SK-N-SH treated with all-trans-retinoic acid at 6 μM for 48 hours (cell line): ENCODE results near the gene TBX19.

Experiments used
- ATAC-seq: fragments of 200-7000 bp; cut with Tn5 transposase; 3 replicates; pipeline ENCODE4 v1.9.1; 2020; ENCODE audit warnings: mild to moderate bottlenecking, moderate library complexity
- BACH2 ChIP-seq: fragments of 250-450 bp; sonication (Bioruptor Pico); IDR thresholded peaks from 2 replicates; pipeline ENCODE4 v1.9.0; 2021; ENCODE audit warnings: mild to moderate bottlenecking, borderline replicate concordance
- ESRRG ChIP-seq: fragments of 250-450 bp; sonication (Bioruptor Pico); IDR thresholded peaks from 2 replicates; pipeline ENCODE4 v1.6.1; 2021; ENCODE audit warnings: mild to moderate bottlenecking
- GLIS3 ChIP-seq: fragments of 250-450 bp; sonication (Bioruptor Pico); IDR thresholded peaks from 2 replicates; pipeline ENCODE4 v1.5.0; 2020; ENCODE audit warnings: mild to moderate bottlenecking, moderate library complexity
- ISL1 ChIP-seq: fragments of 250-450 bp; sonication (Bioruptor Pico); IDR thresholded peaks from 2 replicates; pipeline ENCODE4 v2.1.2; 2022; ENCODE audit warnings: mild to moderate bottlenecking, moderate library complexity
- OSR1 ChIP-seq: fragments of 250-450 bp; sonication (Bioruptor Pico); IDR thresholded peaks from 2 replicates; pipeline ENCODE4 v1.8.0; 2022; ENCODE audit warnings: moderate library complexity, mild to moderate bottlenecking, inconsistent platforms
- POU6F1 ChIP-seq: fragments of 250-450 bp; sonication (Bioruptor Pico); IDR thresholded peaks from 2 replicates; pipeline ENCODE4 v1.8.0; 2021; ENCODE audit warnings: low read depth, mild to moderate bottlenecking, moderate library complexity, borderline replicate concordance
- PPARA ChIP-seq: fragments of 250-450 bp; sonication (Bioruptor Pico); IDR thresholded peaks from 2 replicates; pipeline ENCODE4 v1.5.0; 2020; ENCODE audit warnings: mild to moderate bottlenecking, borderline replicate concordance
- RARB ChIP-seq: fragments of 250-450 bp; sonication (Bioruptor Pico); IDR thresholded peaks from 2 replicates; pipeline ENCODE4 v1.8.0; 2021; ENCODE audit warnings: mild to moderate bottlenecking, moderate library complexity
- SNAI2 ChIP-seq: fragments of 250-450 bp; sonication (Bioruptor Pico); IDR thresholded peaks from 2 replicates; pipeline ENCODE4 v1.5.0; 2020; ENCODE audit warnings: mild to moderate bottlenecking, moderate library complexity
- TCF4 ChIP-seq: fragments of 250-450 bp; sonication (Bioruptor Pico); IDR thresholded peaks from 2 replicates; pipeline ENCODE4 v1.8.0; 2021; ENCODE audit warnings: mild to moderate bottlenecking, moderate library complexity, borderline replicate concordance
- TOX ChIP-seq: fragments of 250-450 bp; sonication (Bioruptor Pico); IDR thresholded peaks from 2 replicates; pipeline ENCODE4 v1.8.0; 2021; ENCODE audit warnings: mild to moderate bottlenecking, moderate library complexity, borderline replicate concordance
- ZC3H10 ChIP-seq: fragments of 250-450 bp; sonication (Bioruptor Pico); IDR thresholded peaks from 2 replicates; pipeline ENCODE4 v1.5.1; 2021; ENCODE audit warnings: mild to moderate bottlenecking, moderate library complexity
- ZFP3 ChIP-seq: fragments of 250-450 bp; sonication (Bioruptor Pico); IDR thresholded peaks from 2 replicates; pipeline ENCODE4 v1.5.0; 2020; ENCODE audit warnings: mild to moderate bottlenecking, moderate library complexity
- ZFP30 ChIP-seq: fragments of 450-650 bp; formaldehyde crosslinking; IDR thresholded peaks from 2 replicates; pipeline ENCODE4 v1.5.0; 2022; ENCODE audit warnings: mild to moderate bottlenecking, moderate library complexity
- ZNF70 ChIP-seq: fragments of 450-650 bp; formaldehyde crosslinking; IDR thresholded peaks from 2 replicates; pipeline ENCODE4 v1.5.0; 2020; ENCODE audit warnings: mild to moderate bottlenecking, moderate library complexity
- ZNF8 ChIP-seq: fragments of 450-650 bp; formaldehyde crosslinking; IDR thresholded peaks from 2 replicates; pipeline ENCODE4 v1.5.0; 2020; ENCODE audit warnings: mild to moderate bottlenecking, moderate library complexity
- TF ChIP-seq, protein P1 (sequence below): fragments of 250-450 bp; sonication (Bioruptor Pico); IDR thresholded peaks from 2 replicates; pipeline ENCODE4 v1.5.1; 2021; ENCODE audit warnings: mild to moderate bottlenecking, moderate library complexity
- TF ChIP-seq, protein P2 (sequence below): fragments of 250-450 bp; sonication (Bioruptor Pico); IDR thresholded peaks from 2 replicates; pipeline ENCODE4 v1.5.0; 2020; ENCODE audit warnings: mild to moderate bottlenecking, moderate library complexity
- TF ChIP-seq, protein P3 (sequence below): fragments of 250-450 bp; sonication (Bioruptor Pico); IDR thresholded peaks from 2 replicates; pipeline ENCODE4 v1.5.1; 2020; ENCODE audit warnings: low read depth, mild to moderate bottlenecking, moderate library complexity

The TBX19 gene

DNA sequence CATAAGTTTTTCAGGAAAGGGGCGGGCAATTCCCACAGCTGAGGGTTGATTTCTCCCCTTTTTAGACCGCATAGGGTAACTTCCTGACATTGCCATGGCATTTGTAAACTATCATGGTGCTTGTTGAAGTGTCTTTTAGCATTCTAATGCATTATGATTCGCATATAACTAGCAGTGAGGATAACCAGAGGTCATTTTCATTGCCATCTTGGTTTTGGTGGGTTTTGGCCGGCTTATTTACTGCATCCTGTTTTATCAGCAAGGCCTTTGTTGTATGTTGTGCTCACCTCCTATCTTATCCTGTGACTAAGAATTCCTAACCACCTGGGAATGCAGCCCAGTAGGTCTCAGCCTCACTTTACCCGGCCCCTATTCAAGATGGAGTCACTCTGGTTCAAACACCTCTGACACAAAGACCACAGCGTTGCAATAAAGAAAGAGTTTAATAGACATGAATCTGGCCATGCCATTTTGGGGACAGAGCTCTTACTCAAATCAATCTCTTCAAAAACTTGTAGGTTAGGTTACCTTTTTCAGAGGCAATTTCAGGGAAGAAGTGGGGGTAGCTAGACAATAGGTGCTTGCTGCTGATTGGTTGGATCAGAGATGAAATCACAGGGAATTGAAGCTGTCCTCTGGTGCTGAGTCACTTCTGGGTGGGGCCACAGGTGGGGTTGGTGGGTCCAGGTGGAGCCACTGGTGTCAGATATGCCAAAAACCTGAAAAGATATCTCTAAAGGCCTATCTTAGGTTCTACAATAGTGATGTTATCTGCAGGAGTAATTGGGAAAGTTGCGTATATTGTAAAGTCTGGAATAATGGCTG lies 23.3 kb downstream of the TBX19 start:
- TF ChIP-seq OSR1 (CRISPR knock-in tag) = 0 out of 2 replicates have a peak, but pooled peaks have one; percentile 26
- TF ChIP-seq ZNF8 (CRISPR knock-in tag) = no peak
- no peak for ATAC-seq

- TF ChIP-seq SNAI2 (CRISPR knock-in tag) (no peak), ZNF8 (CRISPR knock-in tag) (no peak), TOX (CRISPR knock-in tag) (no peak), OSR1 (CRISPR knock-in tag) (no peak), RARB (CRISPR knock-in tag) (no peak), PPARA (CRISPR knock-in tag) (no peak), ISL1 (CRISPR knock-in tag) (no peak), POU6F1 (no peak), BACH2 (CRISPR knock-in tag) (no peak), ZFP30 (CRISPR knock-in tag) (no peak), TCF4 (CRISPR knock-in tag) (no peak)
- TF ChIP-seq, protein P1, sequence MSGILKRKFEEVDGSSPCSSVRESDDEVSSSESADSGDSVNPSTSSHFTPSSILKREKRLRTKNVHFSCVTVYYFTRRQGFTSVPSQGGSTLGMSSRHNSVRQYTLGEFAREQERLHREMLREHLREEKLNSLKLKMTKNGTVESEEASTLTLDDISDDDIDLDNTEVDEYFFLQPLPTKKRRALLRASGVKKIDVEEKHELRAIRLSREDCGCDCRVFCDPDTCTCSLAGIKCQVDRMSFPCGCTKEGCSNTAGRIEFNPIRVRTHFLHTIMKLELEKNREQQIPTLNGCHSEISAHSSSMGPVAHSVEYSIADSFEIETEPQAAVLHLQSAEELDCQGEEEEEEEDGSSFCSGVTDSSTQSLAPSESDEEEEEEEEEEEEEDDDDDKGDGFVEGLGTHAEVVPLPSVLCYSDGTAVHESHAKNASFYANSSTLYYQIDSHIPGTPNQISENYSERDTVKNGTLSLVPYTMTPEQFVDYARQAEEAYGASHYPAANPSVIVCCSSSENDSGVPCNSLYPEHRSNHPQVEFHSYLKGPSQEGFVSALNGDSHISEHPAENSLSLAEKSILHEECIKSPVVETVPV (CRISPR knock-in tag) = no peak
- TF ChIP-seq, protein P2, sequence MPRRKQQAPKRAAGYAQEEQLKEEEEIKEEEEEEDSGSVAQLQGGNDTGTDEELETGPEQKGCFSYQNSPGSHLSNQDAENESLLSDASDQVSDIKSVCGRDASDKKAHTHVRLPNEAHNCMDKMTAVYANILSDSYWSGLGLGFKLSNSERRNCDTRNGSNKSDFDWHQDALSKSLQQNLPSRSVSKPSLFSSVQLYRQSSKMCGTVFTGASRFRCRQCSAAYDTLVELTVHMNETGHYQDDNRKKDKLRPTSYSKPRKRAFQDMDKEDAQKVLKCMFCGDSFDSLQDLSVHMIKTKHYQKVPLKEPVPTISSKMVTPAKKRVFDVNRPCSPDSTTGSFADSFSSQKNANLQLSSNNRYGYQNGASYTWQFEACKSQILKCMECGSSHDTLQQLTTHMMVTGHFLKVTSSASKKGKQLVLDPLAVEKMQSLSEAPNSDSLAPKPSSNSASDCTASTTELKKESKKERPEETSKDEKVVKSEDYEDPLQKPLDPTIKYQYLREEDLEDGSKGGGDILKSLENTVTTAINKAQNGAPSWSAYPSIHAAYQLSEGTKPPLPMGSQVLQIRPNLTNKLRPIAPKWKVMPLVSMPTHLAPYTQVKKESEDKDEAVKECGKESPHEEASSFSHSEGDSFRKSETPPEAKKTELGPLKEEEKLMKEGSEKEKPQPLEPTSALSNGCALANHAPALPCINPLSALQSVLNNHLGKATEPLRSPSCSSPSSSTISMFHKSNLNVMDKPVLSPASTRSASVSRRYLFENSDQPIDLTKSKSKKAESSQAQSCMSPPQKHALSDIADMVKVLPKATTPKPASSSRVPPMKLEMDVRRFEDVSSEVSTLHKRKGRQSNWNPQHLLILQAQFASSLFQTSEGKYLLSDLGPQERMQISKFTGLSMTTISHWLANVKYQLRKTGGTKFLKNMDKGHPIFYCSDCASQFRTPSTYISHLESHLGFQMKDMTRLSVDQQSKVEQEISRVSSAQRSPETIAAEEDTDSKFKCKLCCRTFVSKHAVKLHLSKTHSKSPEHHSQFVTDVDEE (CRISPR knock-in tag) = no peak
- ATAC-seq = no peak
Observed at GRCh38 chr1:168304865-168305264, 24.2 kb downstream of the TBX19 start.

DNA sequence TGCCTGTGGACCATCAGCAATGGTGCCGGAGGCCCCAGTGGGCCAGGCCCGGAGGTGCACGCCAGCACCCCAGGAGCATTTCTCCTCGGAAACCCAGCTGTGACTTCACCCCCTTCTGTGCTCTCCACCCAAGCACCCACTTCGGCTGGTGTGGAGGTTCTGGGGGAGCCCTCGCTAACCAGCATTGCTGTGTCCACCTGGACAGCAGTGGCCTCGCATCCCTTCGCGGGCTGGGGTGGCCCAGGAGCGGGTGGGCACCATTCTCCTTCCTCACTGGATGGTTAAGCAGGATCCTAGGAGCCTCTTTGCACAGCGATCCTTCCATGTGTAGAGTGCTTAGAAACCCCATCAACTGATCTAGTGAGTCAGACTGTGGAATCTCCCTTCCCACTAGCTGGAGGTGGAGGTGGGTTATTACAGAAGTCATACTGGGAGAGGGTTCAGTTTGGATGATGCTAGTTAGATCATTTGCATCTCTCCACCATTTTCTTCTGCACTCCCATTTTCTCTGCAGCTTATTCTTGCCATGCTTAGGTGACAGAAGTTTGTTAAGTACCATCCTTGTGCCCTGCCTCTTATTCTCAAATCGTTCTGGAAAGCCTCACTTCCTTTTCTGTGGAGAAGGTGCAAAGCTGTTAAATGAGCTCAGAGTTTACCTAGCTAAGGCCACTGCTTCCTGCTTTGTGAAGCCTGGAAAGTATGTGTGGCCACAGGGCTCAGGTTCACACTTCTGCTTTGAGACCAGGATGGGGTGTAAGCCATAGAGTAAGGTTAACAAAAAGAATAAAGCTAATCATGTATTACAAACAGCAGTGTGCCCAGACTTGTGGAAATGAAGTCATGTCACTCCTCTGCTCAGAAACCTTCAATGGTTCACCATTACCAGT lies 32.3 kb downstream of the TBX19 start:
- TF ChIP-seq, protein P2 (CRISPR knock-in tag) = no peak
- TF ChIP-seq TOX (CRISPR knock-in tag) (no peak), ISL1 (CRISPR knock-in tag) (no peak), ZC3H10 (CRISPR knock-in tag) (no peak), OSR1 (CRISPR knock-in tag) (no peak), TCF4 (CRISPR knock-in tag) (no peak), BACH2 (CRISPR knock-in tag) (no peak), SNAI2 (CRISPR knock-in tag) (no peak), ZFP3 (CRISPR knock-in tag) (no peak), ZFP30 (CRISPR knock-in tag) (no peak), POU6F1 (no peak), ESRRG (CRISPR knock-in tag) (no peak), ZNF8 (CRISPR knock-in tag) (no peak), ZNF70 (no peak), GLIS3 (CRISPR knock-in tag) (no peak)
- TF ChIP-seq, protein P1 (CRISPR knock-in tag) = no peak
- TF ChIP-seq, protein P3, sequence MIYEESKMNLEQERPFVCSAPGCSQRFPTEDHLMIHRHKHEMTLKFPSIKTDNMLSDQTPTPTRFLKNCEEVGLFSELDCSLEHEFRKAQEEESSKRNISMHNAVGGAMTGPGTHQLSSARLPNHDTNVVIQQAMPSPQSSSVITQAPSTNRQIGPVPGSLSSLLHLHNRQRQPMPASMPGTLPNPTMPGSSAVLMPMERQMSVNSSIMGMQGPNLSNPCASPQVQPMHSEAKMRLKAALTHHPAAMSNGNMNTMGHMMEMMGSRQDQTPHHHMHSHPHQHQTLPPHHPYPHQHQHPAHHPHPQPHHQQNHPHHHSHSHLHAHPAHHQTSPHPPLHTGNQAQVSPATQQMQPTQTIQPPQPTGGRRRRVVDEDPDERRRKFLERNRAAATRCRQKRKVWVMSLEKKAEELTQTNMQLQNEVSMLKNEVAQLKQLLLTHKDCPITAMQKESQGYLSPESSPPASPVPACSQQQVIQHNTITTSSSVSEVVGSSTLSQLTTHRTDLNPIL (CRISPR knock-in tag) = no peak

More for the DNA sequence above, 32.3 kb downstream of the TBX19 start:
- ATAC-seq = no peak
